ENCODE data around the gene KCNT1. TPM values are rescaled to one million over a fixed set of nuclear protein-coding genes. Genes with fewer than 3 reads are reported as not detected.

The KCNT1 gene
- total RNA-seq, 1 experiment from 2014 or later = 0.17 TPM

- Histone ChIP-seq H3K27ac (ENCODE audit: low read depth, low read length) (no peak overlapping the region), H3K9me2 (ENCODE audit: insufficient read depth) (no peaks in the 10 kb centered on the region), H3K9me3 (ENCODE audit: control insufficient read depth in 1 of 2, insufficient read depth in 1 of 2, low read depth in 1 of 2, low read length in 2 of 2) (no peaks in the 10 kb centered on the region), H3K4me1 (ENCODE audit: control insufficient read depth in 1 of 2, insufficient read depth in 2 of 2, low read length in 2 of 2) (no peaks in the 10 kb centered on the region), H3K9ac (ENCODE audit: low read length) (no peak overlapping the region), H3K36me3 (ENCODE audit: control insufficient read depth in 1 of 2, insufficient read depth in 2 of 2, low read length in 2 of 2) (no peaks in the 10 kb centered on the region), H3K4me2 (ENCODE audit: low read length) (no peak overlapping the region), H3K27me3 (ENCODE audit: insufficient read depth, low read length) (no peaks in the 10 kb centered on the region), H4K20me1 (ENCODE audit: insufficient read depth) (no peaks in the 10 kb centered on the region), H3K79me2 (ENCODE audit: insufficient read depth, low read length) (no peaks in the 10 kb centered on the region), H2AFZ (ENCODE audit: low read depth, low read length, poor library complexity, severe bottlenecking) (no peak overlapping the region), H3K4me3 (replicated peaks in 1 of 2; ENCODE audit: low read depth in 1 of 2, low read length in 2 of 2) (no peak overlapping the region)
- TF ChIP-seq ZFX (IDR thresholded peaks at IDR 0.05) = no peak
- no peak for TF ChIP-seq SRF (IDR thresholded peaks at IDR 0.05; ENCODE audit: low read depth)
- no peak for TF ChIP-seq SIN3A (IDR thresholded peaks at IDR 0.05; ENCODE audit: low read depth)
- no peak for TF ChIP-seq ELF1 (IDR thresholded peaks at IDR 0.05; ENCODE audit: borderline replicate concordance, low read depth)
- TF ChIP-seq ZBTB33 (IDR thresholded peaks at IDR 0.05; ENCODE audit: extremely low read depth, insufficient replicate concordance, low read length) = no peak
- no peak for TF ChIP-seq EZH2 (IDR thresholded peaks at IDR 0.05)
- no peak for TF ChIP-seq CEBPB (IDR thresholded peaks at IDR 0.05; ENCODE audit: low read depth)
- no peak for TF ChIP-seq ATF3 (IDR thresholded peaks at IDR 0.05)
- no peak for TF ChIP-seq POLR2A (IDR thresholded peaks at IDR 0.05; ENCODE audit: borderline replicate concordance, extremely low read depth, insufficient read depth, insufficient read length)
- TF ChIP-seq MAX (IDR thresholded peaks at IDR 0.05) = no peak
- TF ChIP-seq EZH2phosphoT487 (IDR thresholded peaks at IDR 0.05; ENCODE audit: borderline replicate concordance) = no peak
- TF ChIP-seq POLR2AphosphoS5 (IDR thresholded peaks at IDR 0.05; ENCODE audit: low read depth, low read length) = no peak
- TF ChIP-seq CBX3 (IDR thresholded peaks at IDR 0.05; ENCODE audit: low read depth) = no peak
- no peak for TF ChIP-seq ZNF274 (IDR thresholded peaks at IDR 0.05; ENCODE audit: low read depth, low read length)
- TF ChIP-seq TCF7L2 (IDR thresholded peaks at IDR 0.05; ENCODE audit: borderline replicate concordance, extremely low read depth, insufficient read depth, insufficient read length) = no peak
- no peak for TF ChIP-seq REST (IDR thresholded peaks at IDR 0.05; ENCODE audit: low read depth)
- TF ChIP-seq EGR1 (IDR thresholded peaks at IDR 0.05; ENCODE audit: low read depth) = no peak
- no peak for TF ChIP-seq JUND (IDR thresholded peaks at IDR 0.05)
- BruUV-seq (replicated peaks) = no TSS peak
- RAD21 ChIA-PET (ENCODE audit: low non-redundant PET in 1 of 2, low total read pairs in 2 of 2, uncharacterized antibody in 2 of 2, unreplicated experiment in 2 of 2) = no interaction called here
- ATAC-seq = no peak
- DNase-seq (ENCODE audit: low read depth, low spot score) = no peak
- POLR2A ChIA-PET = no interaction called here
- intact Hi-C loops (cut with micrococcal nuclease) = no loop called here
- CTCF ChIA-PET = no interaction called here
Measured at GRCh38 chr9:135775911-135776310, 73.9 kb downstream of the KCNT1 start.

Data from HCT116 (cell line).